Thoracic aorta (tissue), 2 donors: ENCODE results near the gene USP32. TPM values are rescaled to one million over a fixed set of nuclear protein-coding genes. Genes with fewer than 3 reads are reported as not detected.
"Not testable (repeated sequence)": the region's sequence is repeated elsewhere in the genome, so short reads cannot be mapped to it uniquely, and the experiment has no call there.

Source experiments
- ATAC-seq: fragments of 150-250 bp; one replicate; pipeline ENCODE4 v1.8.0; 2017; ENCODE audit warnings: low read depth; ENCODE audit not compliant: insufficient number of reproducible peaks, low FRiP score
- DNase-seq: peaks from one replicate; pipeline ENCODE4 v3.0.0-alpha.2; 2020; ENCODE audit warnings: low spot score
- H3K27ac ChIP-seq, 2 donors: fragments of 200-600 bp; sonication (generic); 1 replicate in 1 of 2; 2 replicates in 1 of 2; pipeline ENCODE4 v1.5.1; 2016; ENCODE audit warnings: mild to moderate bottlenecking in 2 of 2, moderate library complexity in 2 of 2
- H3K27me3 ChIP-seq: fragments of 200-600 bp; sonication (generic); replicated peaks from 2 replicates; pipeline ENCODE4 v1.6.0; 2016; ENCODE audit warnings: mild to moderate bottlenecking; ENCODE audit not compliant: insufficient read depth
- H3K36me3 ChIP-seq: fragments of 200-600 bp; sonication (generic); one replicate; pipeline ENCODE4 v1.5.1; 2016
- H3K4me1 ChIP-seq, 2 donors: fragments of 200-600 bp; sonication (generic); 1 replicate in 1 of 2; 2 replicates in 1 of 2; pipeline versions ENCODE4 v1.5.1 to v1.6.0; 2016; ENCODE audit warnings: low read depth in 2 of 2, mild to moderate bottlenecking in 1 of 2; ENCODE audit not compliant: control insufficient read depth in 1 of 2
- H3K4me3 ChIP-seq: fragments of 200-600 bp; sonication (generic); 2 replicates; pipeline ENCODE4 v1.5.1; 2016; ENCODE audit warnings: mild to moderate bottlenecking
- H3K9me3 ChIP-seq: fragments of 200-600 bp; sonication (generic); 2 replicates; pipeline ENCODE4 v1.5.1; 2016
- CTCF ChIP-seq: fragments of 200-600 bp; sonication (generic); IDR thresholded peaks from one replicate; pipeline ENCODE4 v1.5.1; 2019; ENCODE audit warnings: antibody characterized with exemption
- total RNA-seq, 2 donors: library from RNA; depleted of rRNA; stranded (reverse); fragments of >200 nt; gene quantifications; one replicate each; pipeline versions ENCODE4 v1.1.0 to v1.2.3, GENCODE V29; 2016

The USP32 gene
- total RNA-seq, 2 donors from 2014 or later: 24.8 to 58.4 TPM

- H3K4me1 ChIP-seq: no peaks in the 10 kb centered on the region
- no peak overlapping the region for H3K27ac ChIP-seq
- ATAC-seq: no peak
- no peak for DNase-seq
- no peaks in the 10 kb centered on the region for H3K9me3 ChIP-seq
- no peak overlapping the region for H3K4me3 ChIP-seq
- TF ChIP-seq CTCF: no peak
- H3K36me3 ChIP-seq: peaks cover 43% of the 10 kb centered on the region
- H3K27me3 ChIP-seq: no peaks in the 10 kb centered on the region
Measured at GRCh38 chr17:60193482-60193881, 198.5 kb downstream of the USP32 start.

GRCh38 chr17:60193032-60193431, 198.9 kb downstream of the USP32 start:
- not testable (repeated sequence) for DNase-seq, ATAC-seq, H3K4me1 ChIP-seq, H3K9me3 ChIP-seq, H3K4me3 ChIP-seq, H3K27ac ChIP-seq, H3K27me3 ChIP-seq
- peaks cover 41% of the 10 kb centered on the region for H3K36me3 ChIP-seq

- peaks cover 31% of the 10 kb centered on the region for H3K36me3 ChIP-seq
- not testable (repeated sequence) for ATAC-seq, H3K4me1 ChIP-seq, H3K27ac ChIP-seq, DNase-seq, H3K4me3 ChIP-seq, H3K27me3 ChIP-seq, H3K9me3 ChIP-seq
Measured at GRCh38 chr17:60190032-60190431, 201.9 kb downstream of the USP32 start.

- ATAC-seq (no peak), DNase-seq (no peak)
- no peak for TF ChIP-seq CTCF
- Histone ChIP-seq H3K9me3 (no peaks in the 10 kb centered on the region), H3K27ac (no peak overlapping the region), H3K36me3 (peaks cover 31% of the 10 kb centered on the region), H3K4me3 (no peak overlapping the region), H3K4me1 (peaks cover 0 to 3% of the 10 kb centered on the region in 2 donors), H3K27me3 (no peaks in the 10 kb centered on the region)
Measured at GRCh38 chr17:60188759-60189158, 203.2 kb downstream of the USP32 start.

GRCh38 chr17:60186846-60187745, 204.8 kb downstream of the USP32 start:
- H3K9me3 ChIP-seq, H3K27ac ChIP-seq, DNase-seq, H3K4me1 ChIP-seq, ATAC-seq, H3K4me3 ChIP-seq, H3K27me3 ChIP-seq: not testable (repeated sequence)
- H3K36me3 ChIP-seq: peaks cover 34% of the 10 kb centered on the region

GRCh38 chr17:60186372-60186771, 205.6 kb downstream of the USP32 start:
- not testable (repeated sequence) for ATAC-seq, H3K9me3 ChIP-seq, H3K27ac ChIP-seq, H3K27me3 ChIP-seq, H3K4me3 ChIP-seq, H3K4me1 ChIP-seq, DNase-seq
- H3K36me3 ChIP-seq: peaks cover 31% of the 10 kb centered on the region

GRCh38 chr17:60180380-60180779, 211.6 kb downstream of the USP32 start:
- H3K4me1 ChIP-seq, H3K27ac ChIP-seq, H3K9me3 ChIP-seq, ATAC-seq, H3K27me3 ChIP-seq, DNase-seq, H3K4me3 ChIP-seq: not testable (repeated sequence)
- peaks cover 35% of the 10 kb centered on the region for H3K36me3 ChIP-seq

GRCh38 chr17:60178180-60178579, 213.8 kb downstream of the USP32 start:
- not testable (repeated sequence) for H3K4me3 ChIP-seq, H3K4me1 ChIP-seq, DNase-seq, H3K27ac ChIP-seq, H3K27me3 ChIP-seq, ATAC-seq, H3K9me3 ChIP-seq
- peaks cover 27% of the 10 kb centered on the region for H3K36me3 ChIP-seq

GRCh38 chr17:60176763-60177162, 215.2 kb downstream of the USP32 start:
- not testable (repeated sequence) for H3K9me3 ChIP-seq, H3K4me3 ChIP-seq, H3K27ac ChIP-seq, DNase-seq, H3K4me1 ChIP-seq, H3K27me3 ChIP-seq, ATAC-seq
- H3K36me3 ChIP-seq: peaks cover 22% of the 10 kb centered on the region

GRCh38 chr17:60174767-60175166, 217.2 kb downstream of the USP32 start:
- not testable (repeated sequence) for H3K27ac ChIP-seq, H3K9me3 ChIP-seq, H3K36me3 ChIP-seq, H3K4me1 ChIP-seq, DNase-seq, H3K4me3 ChIP-seq, ATAC-seq, H3K27me3 ChIP-seq
